UCSD-AML1 (cell line): ENCODE measurements around the gene ZDHHC4.
A peak's percentile ranks its signal among the peaks of the same experiment; 100 is the strongest.
"Not testable (repeated sequence)": the region's sequence is repeated elsewhere in the genome, so short reads cannot be mapped to it uniquely, and the experiment has no call there.

Experiments
- DNase-seq: peaks from one replicate; lab custom pipeline; 2025; ENCODE audit not compliant: unreplicated experiment; lab: John Stamatoyannopoulos, UW

ZDHHC4 gene

DNA sequence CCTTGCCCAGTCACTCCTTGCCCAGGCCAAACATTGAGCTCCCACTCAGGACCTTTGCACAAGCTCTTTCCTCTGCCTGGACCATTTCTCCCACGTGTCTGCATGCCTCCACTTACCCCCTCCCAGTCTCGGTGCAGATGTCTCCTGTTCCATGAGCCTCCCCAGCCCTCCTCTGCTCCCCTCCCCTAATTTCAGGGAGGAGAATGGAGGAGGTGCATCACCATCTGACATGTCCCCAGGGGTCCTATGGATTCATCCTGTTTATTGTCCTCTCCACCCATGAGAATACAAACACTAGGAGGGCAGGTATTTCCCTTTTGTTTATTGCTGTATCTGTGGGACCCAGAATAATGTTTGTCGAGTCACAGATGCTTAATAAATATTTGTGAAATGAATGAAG is 17.4 kb upstream of the ZDHHC4 start:
- no peak for DNase-seq

DNA sequence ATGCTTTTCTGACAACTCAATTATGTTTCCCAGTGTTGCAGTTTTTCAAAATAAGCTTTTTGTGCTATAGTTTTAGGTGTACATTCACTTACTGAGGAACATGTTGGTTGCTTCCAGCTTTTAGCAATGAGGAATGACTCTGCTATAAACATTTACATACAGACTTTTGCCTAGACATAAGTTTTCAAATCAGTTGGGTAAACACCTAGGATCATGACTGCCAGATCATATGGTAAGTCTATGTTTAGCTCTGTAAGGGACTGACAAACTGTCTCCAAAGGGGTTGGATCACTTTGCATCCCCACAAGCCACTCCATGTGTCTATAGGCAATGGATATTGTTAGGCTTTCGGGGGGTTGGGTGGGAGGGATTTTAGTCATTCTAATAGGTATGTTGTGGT is 15.1 kb upstream of the ZDHHC4 start:
- DNase-seq = no peak

DNA sequence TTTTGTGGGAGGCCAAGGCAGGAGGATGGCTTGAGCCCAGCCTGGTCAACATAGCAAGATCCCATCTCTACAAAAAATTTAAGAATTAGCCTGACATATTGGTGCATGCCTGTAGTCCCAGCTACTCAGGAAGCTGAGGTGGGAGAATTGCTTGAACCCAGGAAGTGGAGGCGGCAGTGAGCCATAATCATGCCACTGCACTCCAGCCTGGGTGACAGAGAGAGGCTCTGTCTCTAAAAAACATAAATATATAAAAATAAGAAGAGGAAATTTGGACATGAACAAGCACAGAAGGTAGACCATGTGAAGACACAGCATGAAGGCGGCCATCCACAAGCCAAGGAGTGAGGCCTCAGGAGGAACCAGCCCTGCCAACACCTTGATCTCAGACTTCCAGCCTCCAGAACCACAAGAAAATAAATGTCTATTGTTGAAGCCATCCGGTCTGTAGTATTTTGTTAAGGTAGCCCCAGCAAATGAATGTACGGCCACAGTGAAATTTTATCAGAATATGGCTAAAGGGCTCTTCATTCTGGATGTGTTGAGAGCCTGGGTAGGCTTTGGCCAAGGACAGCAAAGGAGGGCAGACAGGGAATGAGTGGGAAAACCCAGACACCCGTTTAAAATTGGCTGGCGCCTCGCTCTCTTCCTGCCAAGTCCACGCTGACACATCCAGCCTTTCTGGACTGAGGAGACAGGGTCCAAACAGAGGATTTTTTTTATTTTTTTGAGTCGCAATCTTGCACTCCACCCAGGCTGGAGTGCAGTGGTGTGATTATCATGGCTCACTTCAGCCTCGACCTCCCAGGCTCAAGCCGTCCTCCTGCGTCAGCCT is 13.1 kb upstream of the ZDHHC4 start:
- no peak for DNase-seq

DNA sequence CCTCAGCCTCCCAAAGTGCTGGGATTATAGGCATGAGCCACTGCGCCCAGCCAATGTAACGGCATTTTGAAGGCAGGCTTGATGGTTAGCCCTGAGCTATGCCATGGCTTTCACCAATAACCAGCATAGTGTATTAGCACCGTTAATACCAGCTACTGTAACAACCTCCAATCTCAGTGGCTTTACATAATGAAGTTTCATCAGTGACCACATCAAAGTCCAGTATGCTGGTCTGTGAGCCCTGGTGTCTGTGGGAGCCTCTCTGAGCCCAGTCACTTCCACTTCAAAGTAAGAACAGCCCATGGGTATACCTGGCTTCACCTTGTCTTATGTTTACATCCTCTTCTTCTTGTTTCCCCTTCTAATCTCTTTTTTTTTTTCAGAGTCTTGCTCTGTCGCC is 11.6 kb upstream of the ZDHHC4 start:
- DNase-seq = no peak

DNA sequence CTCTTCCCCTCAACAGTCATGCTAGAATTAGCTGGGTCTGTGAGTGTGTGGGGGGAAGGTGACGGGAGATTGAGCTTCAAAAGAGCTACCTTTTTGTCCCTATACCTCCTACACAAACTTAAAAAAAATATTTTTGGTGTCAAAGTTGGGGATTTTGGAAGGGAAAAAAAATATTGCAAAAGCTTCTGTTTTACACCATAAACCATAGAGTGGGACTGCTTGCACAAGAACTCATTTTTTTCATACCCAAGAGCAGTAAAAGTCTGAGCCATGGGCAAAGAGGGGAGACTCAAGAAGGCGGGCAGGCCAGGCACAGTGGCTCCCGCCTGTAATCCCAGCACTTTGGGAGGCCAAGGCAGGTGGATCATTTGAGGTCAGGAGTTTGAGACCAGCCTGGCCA is 9.4 kb upstream of the ZDHHC4 start:
- DNase-seq = no peak

DNA sequence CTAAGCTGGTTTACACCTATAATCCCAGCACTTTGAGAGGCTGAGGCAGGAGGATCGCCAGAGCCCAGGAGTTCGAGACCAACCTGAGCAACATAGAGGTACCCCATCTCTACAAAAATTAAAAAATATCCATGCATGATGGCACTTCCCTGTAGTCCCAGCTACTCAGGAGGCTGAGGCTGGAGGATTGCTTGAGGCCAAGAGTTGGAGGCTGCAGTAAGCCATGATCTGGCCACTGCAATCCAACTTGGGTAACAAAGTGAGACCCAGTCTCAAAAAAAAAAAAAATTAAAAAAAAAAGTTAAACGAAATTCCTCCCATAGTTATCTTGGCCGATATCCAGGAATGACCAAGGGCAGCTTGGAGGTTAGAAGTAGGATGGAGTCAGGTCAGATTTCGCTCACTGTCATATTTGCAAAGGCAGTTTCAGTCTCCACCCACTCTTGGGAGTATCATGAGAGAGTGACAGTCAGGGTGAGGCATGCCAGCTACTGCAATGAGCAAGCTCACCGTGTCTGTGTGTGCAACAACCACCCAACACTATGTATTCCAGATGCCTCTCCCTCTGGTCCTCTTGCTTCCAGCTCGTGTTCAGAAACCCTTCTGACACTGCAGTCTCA is 6.0 kb upstream of the ZDHHC4 start:
- no peak for DNase-seq

DNA sequence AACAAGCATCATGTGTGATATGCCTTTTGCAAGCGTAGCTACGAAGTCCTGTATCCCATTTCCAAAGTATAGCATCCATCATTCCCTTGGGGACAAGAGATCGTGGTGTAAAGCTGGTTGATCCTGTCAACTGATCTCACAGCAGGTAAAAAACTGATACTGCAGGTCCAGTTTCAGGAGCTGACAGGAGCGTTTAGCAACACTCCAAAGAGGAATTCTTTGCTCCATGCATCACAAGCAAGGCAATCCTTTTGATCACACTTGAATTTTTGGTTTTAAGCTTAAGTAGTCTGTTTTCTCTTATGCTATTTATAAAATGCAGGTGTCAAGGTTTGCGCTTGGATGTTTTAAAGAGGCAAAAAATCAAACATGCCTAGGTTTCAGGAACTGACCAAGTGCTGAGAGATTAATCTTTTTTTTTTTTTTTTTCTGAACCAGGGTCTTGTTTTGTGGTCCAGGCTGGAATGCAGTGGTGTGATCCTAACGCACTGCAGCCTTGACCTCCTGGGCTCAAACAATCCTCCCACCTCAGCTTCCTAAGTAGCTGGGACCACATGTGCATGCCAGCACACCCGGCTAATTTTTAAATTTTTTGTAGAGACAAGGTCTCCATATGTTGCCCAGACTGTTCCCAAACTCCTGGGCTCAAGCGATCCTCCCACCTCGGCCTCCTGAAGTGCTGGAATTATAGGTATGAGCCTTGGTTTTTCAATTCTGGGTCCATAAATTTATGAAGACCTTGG is 1.8 kb upstream of the ZDHHC4 start:
- DNase-seq = no peak

DNA sequence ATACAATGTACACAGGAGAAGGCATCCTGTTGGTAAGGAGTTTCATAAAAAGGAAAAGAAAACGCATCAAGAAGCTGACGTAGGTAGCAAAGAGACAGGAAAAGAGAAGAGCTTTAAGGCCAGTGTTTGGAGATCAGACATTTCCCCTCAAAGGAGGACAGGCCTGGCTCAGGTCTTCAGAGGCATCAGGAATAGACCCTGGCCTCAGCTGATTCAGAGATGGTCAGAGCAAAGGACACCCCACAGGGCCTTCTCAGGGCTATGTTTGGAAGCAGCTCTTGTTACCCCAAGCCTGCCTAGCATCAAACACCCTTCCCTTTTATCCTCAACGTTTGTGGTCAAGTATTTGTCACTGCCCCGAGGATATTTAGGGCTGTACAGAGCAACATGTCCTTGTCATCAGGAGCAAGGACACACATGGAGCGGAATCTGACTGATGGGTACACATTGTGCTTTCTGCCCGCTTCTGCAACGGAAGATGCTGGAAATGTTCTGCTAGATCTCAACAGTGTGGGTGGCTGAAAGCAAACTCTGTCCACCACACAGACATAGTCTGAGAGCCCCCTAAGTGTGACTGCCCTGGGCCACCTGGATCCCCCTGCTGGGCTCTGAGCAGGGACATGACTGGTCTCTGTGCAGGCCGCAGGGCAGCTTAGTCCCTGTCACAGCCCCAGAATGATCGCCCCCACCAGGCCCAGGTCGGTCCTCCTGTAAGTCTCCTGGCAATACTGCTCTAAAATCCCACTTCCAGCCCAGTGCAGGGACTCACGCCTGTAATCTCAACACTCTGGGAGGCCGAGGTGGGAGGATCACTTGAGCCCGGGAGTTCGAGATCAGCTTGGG is 1.0 kb upstream of the ZDHHC4 start:
- no peak for DNase-seq

DNA sequence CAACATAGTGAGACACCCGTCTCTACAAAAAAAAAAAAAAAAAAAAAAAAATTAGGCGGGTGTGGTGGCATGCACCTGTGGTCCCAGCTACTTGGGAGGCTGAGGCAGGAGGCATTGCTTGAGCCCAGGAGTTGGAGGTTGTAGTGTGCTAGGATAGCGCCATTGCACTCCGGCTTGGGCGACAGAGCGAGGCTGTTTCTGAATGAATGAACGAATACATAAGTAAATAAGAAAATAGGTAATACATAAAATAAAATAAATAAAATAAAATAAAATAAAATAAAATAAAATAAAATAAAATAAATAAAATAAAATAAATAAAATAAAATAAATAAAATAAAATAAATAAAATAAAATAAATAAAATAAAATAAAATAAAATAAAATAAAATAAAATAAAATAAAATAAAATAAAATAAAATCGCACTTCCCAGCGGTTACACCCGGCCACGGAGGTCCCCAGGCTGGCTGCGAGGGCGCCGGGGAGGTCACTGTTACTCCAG is 336 bp upstream of the ZDHHC4 start:
- DNase-seq = not testable (repeated sequence)

DNA sequence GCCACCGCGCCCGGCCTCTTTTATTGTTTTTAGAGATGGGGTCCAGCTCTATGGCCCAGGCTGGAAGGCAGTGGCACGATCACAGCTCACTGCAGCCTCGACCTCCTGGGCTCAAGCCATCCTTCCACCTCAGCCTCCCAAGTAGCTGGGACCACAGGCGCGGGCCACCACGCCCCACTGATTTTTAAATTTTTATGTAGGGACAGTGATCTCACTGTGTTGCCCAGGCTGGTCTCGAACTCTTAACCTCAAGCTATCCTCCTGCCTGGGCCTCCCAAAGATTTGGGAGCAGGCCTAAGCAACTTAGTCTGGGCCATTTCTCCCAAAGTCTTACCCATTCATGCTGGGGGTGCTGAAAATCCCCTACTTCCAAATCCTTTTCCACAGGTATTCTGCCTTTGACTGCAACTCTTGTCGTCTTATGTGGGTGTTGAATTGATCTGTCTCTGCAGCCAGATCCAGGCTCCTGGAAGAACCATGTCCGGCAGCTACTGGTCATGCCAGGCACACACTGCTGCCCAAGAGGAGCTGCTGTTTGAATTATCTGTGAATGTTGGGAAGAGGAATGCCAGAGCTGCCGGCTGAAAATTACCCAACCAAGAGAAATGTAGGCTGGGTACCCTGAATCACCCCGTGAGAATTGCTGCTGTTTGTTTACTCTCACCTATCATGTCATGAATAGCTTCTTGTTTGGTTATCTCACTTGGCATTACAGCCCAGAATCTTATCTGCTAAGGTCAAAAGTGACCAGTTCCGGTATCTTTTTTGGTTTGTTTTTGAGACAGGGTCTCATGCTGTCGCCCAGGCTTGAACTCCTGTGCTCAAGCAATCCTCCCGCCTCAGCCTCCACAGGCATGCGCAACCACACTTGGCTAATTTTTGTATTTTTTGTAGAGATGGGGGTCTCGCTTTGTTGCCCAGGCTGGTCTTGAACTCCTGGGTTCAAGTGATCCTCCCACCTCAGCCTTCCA is 1.1 kb downstream of the ZDHHC4 start:
- DNase-seq = no peak

DNA sequence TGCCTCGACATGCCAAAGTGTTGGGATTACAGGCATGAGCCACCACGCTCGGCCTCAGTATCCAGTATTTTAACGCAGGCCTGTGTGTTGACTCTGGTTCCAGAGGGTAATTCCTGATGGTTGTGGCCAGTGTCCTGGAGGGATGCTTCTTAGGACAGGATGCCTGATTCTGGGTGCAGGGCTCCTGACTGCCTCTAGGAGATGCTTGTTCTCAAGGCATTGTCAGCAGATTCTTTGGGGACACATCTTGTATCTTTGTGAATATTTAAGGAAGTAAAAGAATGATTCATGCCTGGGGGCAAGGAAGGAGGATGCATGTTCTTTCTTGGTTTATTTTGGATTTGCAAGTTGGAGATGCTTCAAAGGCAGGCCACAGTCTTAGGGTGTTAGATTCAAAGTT is 2.2 kb downstream of the ZDHHC4 start:
- no peak for DNase-seq

DNA sequence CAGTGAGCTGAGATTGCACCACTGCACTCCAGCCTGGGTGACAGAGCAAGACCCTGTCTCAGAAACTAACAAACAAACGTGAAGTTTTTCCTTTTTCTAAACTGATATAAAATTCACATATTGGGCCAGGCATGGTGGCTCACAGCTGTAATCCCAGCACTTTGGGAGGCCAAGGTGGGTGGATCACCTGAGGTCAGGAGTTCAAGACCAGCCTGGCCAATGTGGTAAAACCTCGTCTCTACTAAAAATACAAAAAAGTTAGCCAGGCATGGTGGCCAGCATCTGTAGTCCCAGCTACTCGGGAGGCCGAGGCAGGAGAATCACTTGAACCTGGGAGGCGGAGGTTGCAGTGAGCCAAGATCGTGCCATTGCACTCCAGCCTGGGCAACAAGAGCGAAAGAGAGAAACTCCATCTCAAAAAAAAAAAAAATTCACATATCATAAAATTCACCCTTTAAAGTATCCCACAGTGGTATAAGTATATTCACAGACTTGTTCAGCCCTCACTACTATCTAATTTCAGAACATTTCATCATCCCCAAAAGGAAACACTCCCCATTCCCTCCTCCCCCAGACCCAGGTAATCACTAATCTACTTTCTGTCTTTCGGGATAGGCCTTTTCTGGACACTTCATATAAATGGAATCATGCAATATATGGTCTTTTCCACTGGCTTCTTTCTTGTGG is 8.6 kb downstream of the ZDHHC4 start:
- not testable (repeated sequence) for DNase-seq

DNA sequence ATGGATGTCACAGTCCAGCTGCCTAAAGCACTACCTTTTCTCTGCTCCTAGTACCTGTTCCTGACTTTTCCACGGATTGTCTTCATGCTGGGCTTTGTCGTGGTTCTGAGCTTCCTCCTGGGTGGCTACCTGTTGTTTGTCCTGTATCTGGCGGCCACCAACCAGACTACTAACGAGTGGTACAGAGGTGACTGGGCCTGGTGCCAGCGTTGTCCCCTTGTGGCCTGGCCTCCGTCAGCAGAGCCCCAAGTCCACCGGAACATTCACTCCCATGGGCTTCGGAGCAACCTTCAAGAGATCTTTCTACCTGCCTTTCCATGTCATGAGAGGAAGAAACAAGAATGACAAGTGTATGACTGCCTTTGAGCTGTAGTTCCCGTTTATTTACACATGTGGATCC is 11.3 kb downstream of the ZDHHC4 start:
- DNase-seq = no peak

DNA sequence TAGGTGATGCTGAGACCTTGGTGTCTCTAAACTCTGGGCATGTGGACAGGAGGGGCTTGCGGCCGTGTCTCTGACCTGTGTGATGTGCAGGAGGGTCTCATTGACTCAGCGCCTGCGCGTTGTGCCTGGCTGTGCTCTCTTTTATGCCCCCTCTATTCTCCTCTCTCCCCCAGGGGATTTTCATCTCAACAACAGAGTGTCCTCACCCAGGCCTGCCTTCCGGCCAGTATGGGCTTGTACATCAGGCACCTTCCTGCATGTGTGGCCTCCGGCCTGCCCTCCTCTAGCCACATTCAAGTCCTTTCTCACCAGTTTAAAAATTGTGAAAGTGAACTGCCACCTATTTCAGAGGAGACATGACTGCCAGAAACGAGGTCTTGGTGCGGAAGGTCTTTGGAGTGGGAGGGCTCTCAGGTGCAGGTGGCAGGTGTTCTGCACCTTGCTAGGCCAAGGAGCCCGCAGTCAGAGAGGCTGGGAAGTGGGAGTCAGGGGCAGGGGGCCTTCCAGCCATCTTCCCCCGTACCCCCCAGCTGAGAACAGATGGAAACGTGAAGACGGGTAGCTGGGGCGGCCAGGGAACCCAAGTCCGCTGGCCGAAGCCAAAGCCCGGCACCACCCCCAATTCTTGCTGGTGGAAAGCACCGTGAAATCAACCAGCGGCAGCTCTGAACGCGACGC is 12.0 kb downstream of the ZDHHC4 start:
- no peak for DNase-seq

DNA sequence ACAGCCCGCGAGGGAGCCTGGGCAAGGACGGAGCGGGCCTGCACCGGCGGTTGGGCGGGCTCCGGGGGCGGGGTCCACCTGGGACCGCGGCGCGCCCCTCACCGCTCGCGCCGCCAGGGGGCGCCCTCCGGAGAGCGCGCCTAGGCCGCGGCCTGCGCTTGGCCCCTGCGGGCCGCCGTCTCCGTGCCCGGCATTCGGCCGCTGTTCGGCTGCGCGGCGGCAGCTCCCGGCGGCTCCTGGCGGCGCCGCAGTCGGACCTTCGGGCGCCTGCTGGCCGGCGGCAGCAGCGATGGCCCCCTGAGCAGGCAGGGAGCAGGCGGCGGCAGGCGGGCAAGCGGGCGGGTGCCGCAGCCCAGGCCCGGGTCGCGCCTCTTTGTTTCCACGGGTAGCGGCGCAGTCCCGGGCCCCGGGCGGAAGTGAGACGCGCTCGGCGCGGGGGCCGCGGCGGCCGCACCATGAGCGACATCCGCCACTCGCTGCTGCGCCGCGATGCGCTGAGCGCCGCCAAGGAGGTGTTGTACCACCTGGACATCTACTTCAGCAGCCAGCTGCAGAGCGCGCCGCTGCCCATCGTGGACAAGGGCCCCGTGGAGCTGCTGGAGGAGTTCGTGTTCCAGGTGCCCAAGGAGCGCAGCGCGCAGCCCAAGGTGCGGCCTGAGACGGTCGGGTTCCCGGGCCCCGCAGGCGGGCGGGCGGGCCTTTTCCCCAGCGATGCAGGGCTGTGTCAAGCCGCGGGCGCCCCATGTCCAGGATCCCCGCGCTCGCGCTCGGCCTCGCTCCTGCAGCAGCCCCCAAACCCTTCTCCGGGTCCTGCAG is 12.8 kb downstream of the ZDHHC4 start, which contains the start of gene INTS15:
Gene INTS15 (plus strand): TSS at position 193 of the 816 bp plus-strand sequence. CDS start 263 bp downstream, at position 456.
- peak; percentile 72 for DNase-seq

DNA sequence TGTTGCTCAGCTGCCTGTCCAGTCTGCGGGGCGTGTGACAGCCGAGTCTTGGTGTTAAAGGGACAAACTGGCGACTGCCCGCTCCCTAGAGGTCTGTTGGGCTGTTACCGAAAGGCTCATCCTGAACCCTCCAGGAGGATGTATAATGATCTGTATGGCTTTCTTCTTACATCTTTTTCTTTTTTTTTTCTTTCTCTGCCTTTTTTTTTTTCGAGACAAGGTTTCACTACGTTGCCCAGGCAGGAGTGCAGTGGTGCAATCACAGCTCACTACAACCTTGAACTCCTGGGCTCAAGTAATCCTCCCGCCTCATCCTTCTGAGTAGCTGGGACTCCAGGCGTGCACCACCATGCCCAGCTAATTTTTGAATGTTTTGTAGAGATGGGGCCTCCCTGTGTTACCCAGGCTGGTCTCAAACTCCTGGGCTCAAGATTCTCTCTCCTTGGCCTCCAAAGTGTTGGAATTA is 13.4 kb downstream of the ZDHHC4 start:
- DNase-seq = no peak

DNA sequence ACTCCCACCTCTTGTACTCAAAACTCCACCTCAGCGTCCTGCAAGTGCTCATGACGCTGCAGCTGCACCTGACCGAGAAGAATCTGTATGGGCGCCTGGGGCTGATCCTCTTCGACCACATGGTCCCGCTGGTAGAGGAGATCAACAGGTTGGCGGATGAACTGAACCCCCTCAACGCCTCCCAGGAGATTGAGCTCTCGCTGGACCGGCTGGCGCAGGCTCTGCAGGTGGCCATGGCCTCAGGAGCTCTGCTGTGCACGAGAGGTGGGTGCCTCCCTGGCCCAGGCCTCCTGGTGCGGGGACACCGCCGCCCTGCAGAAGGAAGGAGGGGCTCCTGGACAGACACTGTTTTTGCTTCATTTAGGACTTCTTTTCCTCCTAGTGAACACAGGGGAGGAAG is 22.8 kb downstream of the ZDHHC4 start:
- no peak for DNase-seq

DNA sequence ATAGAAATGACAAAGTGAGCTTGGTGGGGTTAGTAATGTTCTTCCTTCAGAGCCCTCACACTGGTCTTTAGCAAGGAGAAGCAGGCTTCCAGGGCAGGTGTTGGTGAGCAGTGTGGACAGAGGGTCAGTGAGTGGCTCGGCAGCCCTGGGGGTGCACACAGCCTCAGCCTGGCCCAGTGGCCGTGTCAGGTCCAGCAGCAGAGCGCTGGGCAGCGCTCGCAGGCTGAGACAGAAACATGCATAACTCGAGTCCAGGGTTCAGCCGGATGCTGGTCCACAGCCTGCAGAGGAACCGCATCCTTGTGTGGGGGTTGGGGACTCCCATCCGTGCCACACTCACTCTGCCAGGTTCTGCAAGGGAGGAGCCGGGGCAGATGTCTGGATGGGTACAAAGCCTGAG is 27.2 kb downstream of the ZDHHC4 start:
- no peak for DNase-seq
